Peyer's patch (tissue), 4 donors: ENCODE data around the gene PHPT1. TPM values are rescaled to one million over a fixed set of nuclear protein-coding genes. Genes with fewer than 3 reads are reported as not detected.
"Not testable (repeated sequence)": the region's sequence is repeated elsewhere in the genome, so short reads cannot be mapped to it uniquely, and the experiment has no call there.

Source experiments
- DNase-seq, 3 donors: peaks; one replicate each; pipeline ENCODE4 v3.0.0-alpha.2; 2017 to 2019
- H3K27ac ChIP-seq, 4 donors: fragments of 200-600 bp; sonication (generic); one replicate each; pipeline ENCODE4 v1.5.1; 2016 to 2019
- H3K27me3 ChIP-seq, 2 donors: fragments of 200-600 bp; sonication (generic); one replicate each; pipeline ENCODE4 v1.5.1; 2019
- H3K36me3 ChIP-seq, 3 donors: fragments of 200-600 bp; sonication (generic); one replicate each; pipeline ENCODE4 v1.5.1; 2016 to 2019
- H3K4me1 ChIP-seq, 4 donors: fragments of 200-600 bp; sonication (generic); one replicate each; pipeline ENCODE4 v1.5.1; 2016 to 2019
- H3K4me3 ChIP-seq, 4 donors: fragments of 200-600 bp; sonication (generic); 1 replicate in 3 of 4; 2 replicates in 1 of 4; pipeline ENCODE4 v1.5.1; 2016 to 2019; ENCODE audit warnings: mild to moderate bottlenecking in 1 of 4
- H3K9me3 ChIP-seq, 4 donors: fragments of 200-600 bp; sonication (generic); one replicate each; pipeline ENCODE4 v1.5.1; 2016 to 2019; ENCODE audit warnings: mild to moderate bottlenecking in 1 of 4
- CTCF ChIP-seq, 6 experiments: fragments of 450-650 bp in 4 of 6; fragments of 200-600 bp in 2 of 6; sonication (generic) in 1 of 6; IDR thresholded peaks; one replicate each; pipeline ENCODE4 v1.5.1; 2017 to 2019; ENCODE audit warnings: antibody characterized with exemption in 6 of 6, mild to moderate bottlenecking in 3 of 6, moderate library complexity in 1 of 6
- POLR2A ChIP-seq, 2 donors: fragments of 450-650 bp; IDR thresholded peaks; one replicate each; pipeline ENCODE4 v1.5.1; 2017; ENCODE audit warnings: antibody characterized with exemption in 2 of 2, mild to moderate bottlenecking in 2 of 2, moderate library complexity in 2 of 2
- total RNA-seq, 4 donors: library from RNA; depleted of rRNA; stranded (reverse); fragments of >200 nt; gene quantifications; one replicate each; pipeline ENCODE4 v1.1.0, GENCODE V29; 2016

PHPT1 gene
- total RNA-seq, 4 donors from 2014 or later = 66.0 to 120 (median 96.5) TPM

GRCh38 chr9:136839229-136840139, 9.7 kb upstream of the PHPT1 start:
- Histone ChIP-seq H3K27ac (peak overlapping the region in 2 of 4 donors; percentile 92 to 95), H3K4me3 (no peak overlapping the region), H3K9me3 (no peaks in the 10 kb centered on the region), H3K4me1 (peaks cover 14 to 54% (median 23%) of the 10 kb centered on the region in 4 donors), H3K36me3 (peaks cover 0 to 42% (median 0%) of the 10 kb centered on the region in 3 donors), H3K27me3 (no peaks in the 10 kb centered on the region)
- TF ChIP-seq CTCF (IDR thresholded peaks at IDR 0.05) (no peak), POLR2A (IDR thresholded peaks at IDR 0.05) (no peak)
- DNase-seq = no peak

GRCh38 chr9:136840140-136840876, 8.9 kb upstream of the PHPT1 start:
- TF ChIP-seq POLR2A (IDR thresholded peaks at IDR 0.05) (no peak), CTCF (IDR thresholded peaks at IDR 0.05) (no peak)
- Histone ChIP-seq H3K4me3 (peak overlapping the region in 1 of 4 donors; percentile 15), H3K9me3 (no peaks in the 10 kb centered on the region), H3K27me3 (peaks cover 0 to 4% of the 10 kb centered on the region in 2 donors), H3K36me3 (peaks cover 0 to 42% (median 0%) of the 10 kb centered on the region in 3 donors), H3K4me1 (peaks cover 14 to 54% (median 23%) of the 10 kb centered on the region in 4 donors), H3K27ac (peak overlapping the region in 3 of 4 donors; percentile 57 to 95 (median 92))
- peak in 1 of 3 donors; percentile 79 for DNase-seq

- peaks cover 14 to 54% (median 23%) of the 10 kb centered on the region in 4 donors for H3K4me1 ChIP-seq
- H3K36me3 ChIP-seq = peaks cover 0 to 40% (median 0%) of the 10 kb centered on the region in 3 donors
These were observed 8.1 kb upstream of the PHPT1 start for GRCh38 chr9:136840877-136841645.

GRCh38 chr9:136841646-136842379, 7.4 kb upstream of the PHPT1 start:
- H3K27ac ChIP-seq = peak overlapping the region; percentile 49 to 95 (median 83)
- peaks cover 0 to 16% of the 10 kb centered on the region in 2 donors for H3K27me3 ChIP-seq
- peaks cover 14 to 61% (median 26%) of the 10 kb centered on the region in 4 donors for H3K4me1 ChIP-seq
- not testable (repeated sequence) for H3K9me3 ChIP-seq
- H3K4me3 ChIP-seq = peak overlapping the region; percentile 29 to 65 (median 58)
- peak in 1 of 3 donors; percentile 66 for DNase-seq
- H3K36me3 ChIP-seq = peaks cover 0 to 33% (median 0%) of the 10 kb centered on the region in 3 donors

More at GRCh38 chr9:136840877-136841645, 8.1 kb upstream of the PHPT1 start:
- Histone ChIP-seq H3K9me3 (no peaks in the 10 kb centered on the region), H3K27ac (peak overlapping the region in 3 of 4 donors; percentile 57 to 95 (median 92)), H3K27me3 (peaks cover 0 to 11% of the 10 kb centered on the region in 2 donors), H3K4me3 (peak overlapping the region in 1 of 4 donors; percentile 15)
- DNase-seq = peak in 2 of 3 donors; percentile 87 to 94
- TF ChIP-seq CTCF (IDR thresholded peaks at IDR 0.05) (peak in 1 of 6 experiments; percentile 2), POLR2A (IDR thresholded peaks at IDR 0.05) (peak; percentile 45 to 54)

- Histone ChIP-seq H3K4me3 (peak within 1 kb of the TSS; percentile 29 to 65 (median 58)), H3K4me1 (peaks cover 14 to 67% (median 30%) of the 10 kb centered on the region in 4 donors), H3K27me3 (peaks cover 0 to 16% of the 10 kb centered on the region in 2 donors), H3K27ac (peak within 1 kb of the TSS; percentile 49 to 95 (median 83)), H3K36me3 (peaks cover 0 to 29% (median 0%) of the 10 kb centered on the region in 3 donors)
- peak; percentile 77 to 88 (median 88) for DNase-seq
- TF ChIP-seq CTCF (IDR thresholded peaks at IDR 0.05) = peak; percentile 65 to 92 (median 86)
- peak in 1 of 2 donors; percentile 21 for TF ChIP-seq POLR2A (IDR thresholded peaks at IDR 0.05)
- H3K9me3 ChIP-seq = not testable (repeated sequence)
These were observed 6.7 kb upstream of the PHPT1 start, which contains the start of gene AJM1 for GRCh38 chr9:136842380-136842948. Gene AJM1, plus strand, starts transcription at chr9:136842478. Its CDS starts 1,937 bp downstream, at chr9:136844415.

GRCh38 chr9:136843159-136843800, 5.9 kb upstream of the PHPT1 start:
- peaks cover 0 to 23% (median 0%) of the 10 kb centered on the region in 3 donors for H3K36me3 ChIP-seq
- H3K4me1 ChIP-seq = peaks cover 16 to 68% (median 34%) of the 10 kb centered on the region in 4 donors
- H3K27ac ChIP-seq = peak overlapping the region; percentile 12 to 95 (median 83)
- not testable (repeated sequence) for H3K9me3 ChIP-seq, DNase-seq
- peak overlapping the region in 3 of 4 donors; percentile 55 to 65 (median 60) for H3K4me3 ChIP-seq
- H3K27me3 ChIP-seq = peaks cover 0 to 16% of the 10 kb centered on the region in 2 donors
